Upper lobe of left lung (tissue), 6 donors: Measurements from ENCODE around the gene PVRIG. TPM values are rescaled to one million over a fixed set of nuclear protein-coding genes. Genes with fewer than 3 reads are reported as not detected.
"Not testable (repeated sequence)": the region's sequence is repeated elsewhere in the genome, so short reads cannot be mapped to it uniquely, and the experiment has no call there.

ENCODE experiments used
- ATAC-seq, 2 donors: fragments of 200-7000 bp; cut with Tn5 transposase; one replicate each; pipeline ENCODE4 v1.9.1; 2022; ENCODE audit warnings: mild to moderate bottlenecking in 2 of 2, moderate library complexity in 2 of 2; ENCODE audit not compliant: low FRiP score in 2 of 2
- DNase-seq, 2 donors: peaks; one replicate each; pipeline ENCODE4 v3.0.0-alpha.2; 2019 to 2020
- H3K27ac ChIP-seq, 4 donors: fragments of 200-600 bp; sonication (generic); one replicate each; pipeline ENCODE4 v1.5.1; 2016 to 2019
- H3K27me3 ChIP-seq, 4 donors: fragments of 200-600 bp; sonication (generic); one replicate each; pipeline ENCODE4 v1.5.1; 2017 to 2019
- H3K36me3 ChIP-seq, 4 donors: fragments of 200-600 bp; sonication (generic); one replicate each; pipeline ENCODE4 v1.5.1; 2016 to 2019
- H3K4me1 ChIP-seq, 4 donors: fragments of 200-600 bp; sonication (generic); one replicate each; pipeline ENCODE4 v1.5.1; 2018 to 2019
- H3K4me3 ChIP-seq, 4 donors: fragments of 200-600 bp; sonication (generic); one replicate each; pipeline ENCODE4 v1.5.1; 2017 to 2019; ENCODE audit warnings: mild to moderate bottlenecking in 2 of 4, moderate library complexity in 1 of 4
- H3K9me3 ChIP-seq, 4 donors: fragments of 200-600 bp; sonication (generic); one replicate each; pipeline ENCODE4 v1.5.1; 2018 to 2019
- EP300 ChIP-seq, 4 donors: sonication (generic); formaldehyde crosslinking; IDR thresholded peaks; one replicate each; pipeline ENCODE4 v1.5.1; 2017; ENCODE audit warnings: antibody characterized with exemption in 4 of 4, control low read depth in 2 of 4
- POLR2A ChIP-seq, 4 donors: fragments of 450-650 bp; IDR thresholded peaks; one replicate each; pipeline ENCODE4 v1.5.1; 2016 to 2017; ENCODE audit warnings: antibody characterized with exemption in 4 of 4, mild to moderate bottlenecking in 2 of 4
- POLR2AphosphoS5 ChIP-seq, 2 donors: sonication (generic); formaldehyde crosslinking; IDR thresholded peaks; one replicate each; pipeline ENCODE4 v1.5.1; 2017; ENCODE audit warnings: antibody characterized with exemption in 2 of 2
- WGBS, 2 donors: methylation state at CpG; one replicate each; pipeline ENCODE4 v1.1.5; 2017 to 2018; 5-methylcytosine and 5-hydroxymethylcytosine counted together
- total RNA-seq, 6 donors: library from RNA; depleted of rRNA in 4 of 6; stranded (reverse); fragments of >200 nt in 4 of 6; gene quantifications; one replicate each; pipeline versions ENCODE4 v1.1.0 to v1.2.1, GENCODE V29; 2016 to 2021
- TF ChIP-seq, protein P1 (sequence below), 6 experiments: fragments of 450-650 bp in 4 of 6; fragments of 200-600 bp in 2 of 6; sonication (generic) in 2 of 6; IDR thresholded peaks; one replicate each; pipeline ENCODE4 v1.5.1; 2016 to 2019; ENCODE audit warnings: antibody characterized with exemption in 6 of 6
- donor health status: DM: no; HTN: no; CAD: no; lungs with moderate emphysema.
- donor health status: DM: no; HTN: yes; CAD: no; lungs with severe emphysema.

Gene PVRIG
- total RNA-seq, 6 donors from 2014 or later = 0.63 to 6.3 (median 1.7) TPM

DNA sequence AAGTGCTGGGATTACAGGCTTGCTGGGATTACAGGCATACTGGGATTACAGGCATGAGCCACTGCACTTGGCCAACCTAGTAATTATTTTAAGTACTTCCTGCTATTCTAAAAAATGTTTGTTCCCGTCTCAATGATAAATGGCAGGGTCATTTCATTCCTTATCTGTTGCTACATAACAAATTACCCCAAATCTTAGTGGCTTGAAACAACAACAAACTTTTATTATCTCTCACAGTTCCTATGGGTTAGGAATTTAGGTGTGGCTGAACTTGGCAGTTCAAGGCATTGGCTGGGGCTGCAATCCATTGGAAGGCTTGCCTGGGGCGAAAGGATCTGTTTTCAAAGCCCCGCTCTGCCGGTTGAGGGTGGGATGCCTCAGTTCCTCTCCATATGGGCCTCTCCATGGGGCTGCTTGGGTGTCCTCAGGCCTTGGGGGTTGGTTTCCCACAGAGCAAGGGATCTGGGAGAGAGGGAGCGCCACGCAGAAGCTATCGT is 45.0 kb downstream of the PVRIG start:
- H3K4me1 ChIP-seq = peaks cover 0 to 12% (median 0%) of the 10 kb centered on the region in 4 donors
- not testable (repeated sequence) for DNase-seq, H3K36me3 ChIP-seq, H3K27me3 ChIP-seq, H3K9me3 ChIP-seq, H3K27ac ChIP-seq, H3K4me3 ChIP-seq
- 75 to 81% methylated on average over 7 of the region's 7 CpGs for WGBS, 2 donors
- peak in 1 of 2 donors; percentile 45 for ATAC-seq

DNA sequence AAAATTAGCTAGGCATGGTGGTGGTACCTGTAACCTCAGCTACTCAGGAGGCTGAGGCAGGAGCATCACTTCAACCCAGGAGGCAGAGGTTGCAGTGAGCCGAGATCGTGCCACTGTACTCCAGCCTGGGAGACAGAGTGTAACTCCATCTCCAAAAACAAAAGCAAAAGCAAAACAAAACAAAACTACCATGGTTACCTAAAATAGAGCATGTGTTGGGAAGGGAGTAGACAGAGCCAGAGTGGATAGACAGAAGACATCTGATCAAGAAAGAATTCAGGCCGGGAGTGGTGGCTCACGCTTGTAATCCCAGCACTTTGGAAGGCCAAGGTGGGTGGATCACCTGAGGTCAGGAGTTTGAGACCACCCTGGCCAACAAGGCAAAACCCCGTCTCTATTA is 46.1 kb downstream of the PVRIG start:
- H3K9me3 ChIP-seq, H3K27me3 ChIP-seq, H3K4me3 ChIP-seq, H3K27ac ChIP-seq, H3K36me3 ChIP-seq, DNase-seq: not testable (repeated sequence)
- 73 to 89% methylated on average over 5 of the region's 5 CpGs for WGBS, 2 donors
- H3K4me1 ChIP-seq = peaks cover 2 to 15% (median 5%) of the 10 kb centered on the region in 4 donors
- peak in 1 of 2 donors; percentile 25 for ATAC-seq

GRCh38 chr7:100266576-100267354 is 47.0 kb downstream of the PVRIG start:
- no peak overlapping the region for H3K27ac ChIP-seq
- peaks cover 7 to 22% (median 11%) of the 10 kb centered on the region in 4 donors for H3K4me1 ChIP-seq
- no peaks in the 10 kb centered on the region for H3K27me3 ChIP-seq
- DNase-seq = no peak
- H3K4me3 ChIP-seq = no peak overlapping the region
- no peak for TF ChIP-seq POLR2A (IDR thresholded peaks at IDR 0.05)
- TF ChIP-seq EP300 (IDR thresholded peaks at IDR 0.05) = no peak
- no peak for TF ChIP-seq POLR2AphosphoS5 (IDR thresholded peaks at IDR 0.05)
- TF ChIP-seq, protein P1, sequence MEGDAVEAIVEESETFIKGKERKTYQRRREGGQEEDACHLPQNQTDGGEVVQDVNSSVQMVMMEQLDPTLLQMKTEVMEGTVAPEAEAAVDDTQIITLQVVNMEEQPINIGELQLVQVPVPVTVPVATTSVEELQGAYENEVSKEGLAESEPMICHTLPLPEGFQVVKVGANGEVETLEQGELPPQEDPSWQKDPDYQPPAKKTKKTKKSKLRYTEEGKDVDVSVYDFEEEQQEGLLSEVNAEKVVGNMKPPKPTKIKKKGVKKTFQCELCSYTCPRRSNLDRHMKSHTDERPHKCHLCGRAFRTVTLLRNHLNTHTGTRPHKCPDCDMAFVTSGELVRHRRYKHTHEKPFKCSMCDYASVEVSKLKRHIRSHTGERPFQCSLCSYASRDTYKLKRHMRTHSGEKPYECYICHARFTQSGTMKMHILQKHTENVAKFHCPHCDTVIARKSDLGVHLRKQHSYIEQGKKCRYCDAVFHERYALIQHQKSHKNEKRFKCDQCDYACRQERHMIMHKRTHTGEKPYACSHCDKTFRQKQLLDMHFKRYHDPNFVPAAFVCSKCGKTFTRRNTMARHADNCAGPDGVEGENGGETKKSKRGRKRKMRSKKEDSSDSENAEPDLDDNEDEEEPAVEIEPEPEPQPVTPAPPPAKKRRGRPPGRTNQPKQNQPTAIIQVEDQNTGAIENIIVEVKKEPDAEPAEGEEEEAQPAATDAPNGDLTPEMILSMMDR (IDR thresholded peaks at IDR 0.05) = no peak
- ATAC-seq = no peak
- 90 to 91% methylated on average over 9 to 10 of the region's 10 CpGs for WGBS, 2 donors
- no peaks in the 10 kb centered on the region for H3K36me3 ChIP-seq
- H3K9me3 ChIP-seq = no peaks in the 10 kb centered on the region

- Histone ChIP-seq H3K27ac (no peak overlapping the region), H3K9me3 (no peaks in the 10 kb centered on the region), H3K36me3 (no peaks in the 10 kb centered on the region), H3K4me3 (no peak overlapping the region), H3K4me1 (peaks cover 12 to 26% (median 15%) of the 10 kb centered on the region in 4 donors), H3K27me3 (no peaks in the 10 kb centered on the region)
- WGBS, 2 donors = 92 to 96% methylated on average over 4 to 6 of the region's 6 CpGs
- DNase-seq = no peak
- TF ChIP-seq EP300 (IDR thresholded peaks at IDR 0.05) = no peak
- TF ChIP-seq POLR2A (IDR thresholded peaks at IDR 0.05) = no peak
- TF ChIP-seq POLR2AphosphoS5 (IDR thresholded peaks at IDR 0.05) = no peak
- TF ChIP-seq, protein P1 (IDR thresholded peaks at IDR 0.05) = no peak
- ATAC-seq = no peak
Measured at GRCh38 chr7:100267648-100268047, 47.9 kb downstream of the PVRIG start.

GRCh38 chr7:100268882-100269281 is 49.1 kb downstream of the PVRIG start:
- H3K36me3 ChIP-seq, H3K9me3 ChIP-seq, DNase-seq, ATAC-seq, H3K27ac ChIP-seq, H3K27me3 ChIP-seq, H3K4me3 ChIP-seq: not testable (repeated sequence)
- H3K4me1 ChIP-seq = peaks cover 13 to 27% (median 17%) of the 10 kb centered on the region in 4 donors
- whole genome bisulfite sequencing, 2 donors = 97% methylated on average over 11 of the region's 11 CpGs

GRCh38 chr7:100269306-100270045 is 49.7 kb downstream of the PVRIG start:
- H3K4me3 ChIP-seq, H3K36me3 ChIP-seq, ATAC-seq, H3K9me3 ChIP-seq, DNase-seq, H3K27me3 ChIP-seq, H3K27ac ChIP-seq: not testable (repeated sequence)
- peaks cover 13 to 25% (median 17%) of the 10 kb centered on the region in 4 donors for H3K4me1 ChIP-seq
- 92 to 98% methylated on average over 11 of the region's 14 CpGs for WGBS, 2 donors

DNA sequence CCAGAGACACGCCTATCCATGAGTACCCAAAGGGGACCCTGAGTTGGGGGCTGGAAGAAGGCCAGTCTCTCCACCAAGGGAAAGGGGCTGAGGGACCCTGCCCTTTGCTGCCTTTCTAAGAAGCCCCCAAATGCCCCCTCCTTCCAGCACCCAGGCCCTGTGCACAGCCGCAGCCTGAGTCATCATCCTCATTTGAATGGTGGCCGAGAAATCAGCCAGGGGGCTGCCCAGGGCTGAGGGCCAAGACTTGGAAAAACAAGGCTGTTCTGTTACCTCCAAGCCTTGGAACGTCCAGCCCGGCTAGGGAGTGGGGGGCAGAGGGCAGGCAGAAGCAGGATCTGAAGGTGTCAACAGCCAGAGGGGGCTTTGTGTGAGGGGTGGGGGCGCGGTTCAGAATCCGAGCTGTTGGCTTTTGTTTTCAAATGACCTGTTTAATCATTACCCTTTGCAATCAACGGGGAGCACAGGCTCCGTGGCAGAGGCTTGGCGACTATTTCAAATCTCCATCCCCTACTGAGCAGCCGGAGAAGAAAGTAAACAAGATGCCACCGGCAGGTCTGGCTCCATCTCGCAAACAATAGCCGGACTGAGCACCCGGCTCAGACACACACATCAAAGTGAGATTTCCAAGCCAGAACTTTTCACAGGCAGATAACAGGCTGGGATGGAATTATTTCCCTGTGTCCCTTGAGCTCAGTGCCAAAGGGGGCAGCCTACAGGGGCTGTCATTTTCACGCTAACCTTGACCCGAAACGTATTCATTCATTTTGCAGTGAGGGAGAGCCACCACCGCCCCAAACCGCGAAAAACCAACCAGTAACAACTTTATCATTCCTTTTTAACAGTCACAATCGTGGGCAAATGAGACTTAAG is 50.5 kb downstream of the PVRIG start:
- Histone ChIP-seq H3K4me1 (peaks cover 13 to 20% (median 17%) of the 10 kb centered on the region in 4 donors), H3K4me3 (peak overlapping the region in 3 of 4 donors; percentile 80 to 93 (median 90))
- H3K27me3 ChIP-seq, DNase-seq, H3K9me3 ChIP-seq, H3K27ac ChIP-seq, H3K36me3 ChIP-seq, ATAC-seq: not testable (repeated sequence)
- 20 to 34% methylated on average over 10 to 16 of the region's 23 CpGs for WGBS, 2 donors
